Smooth muscle cell (in vitro differentiated cells): ENCODE measurements around the gene KL. TPM values are rescaled to one million over a fixed set of nuclear protein-coding genes. Genes with fewer than 3 reads are reported as not detected.

ENCODE experiments used
- DNase-seq: peaks from one replicate; lab custom pipeline; 2025; ENCODE audit not compliant: unreplicated experiment; lab: John Stamatoyannopoulos, UW
- H2AFZ ChIP-seq: fragments of 200-600 bp; sonication (generic); 2 replicates; pipeline ENCODE4 v1.6.0; 2016; ENCODE audit warnings: antibody characterized with exemption, low read depth, mild to moderate bottlenecking
- H3F3A ChIP-seq: fragments of 200-600 bp; sonication (generic); 2 replicates; pipeline ENCODE4 v1.6.0; 2017; ENCODE audit warnings: antibody characterized with exemption, low read depth
- H3K27ac ChIP-seq: fragments of 200-600 bp; sonication (generic); 2 replicates; pipeline ENCODE4 v1.5.1; 2016; ENCODE audit warnings: low read depth, mild to moderate bottlenecking
- H3K27me3 ChIP-seq: fragments of 200-600 bp; sonication (generic); 2 replicates; pipeline ENCODE4 v1.6.1; 2016; ENCODE audit warnings: low read depth, mild to moderate bottlenecking
- H3K36me3 ChIP-seq: fragments of 200-600 bp; sonication (generic); 2 replicates; pipeline ENCODE4 v1.5.1; 2016; ENCODE audit warnings: low read depth
- H3K4me1 ChIP-seq: fragments of 200-600 bp; sonication (generic); 2 replicates; pipeline ENCODE4 v1.5.1; 2016; ENCODE audit warnings: low read depth
- H3K4me2 ChIP-seq: fragments of 200-600 bp; sonication (generic); 2 replicates; pipeline ENCODE4 v1.6.0; 2016; ENCODE audit warnings: mild to moderate bottlenecking
- H3K4me3 ChIP-seq: fragments of 200-600 bp; sonication (generic); 2 replicates; pipeline ENCODE4 v1.5.1; 2016; ENCODE audit warnings: mild to moderate bottlenecking
- H3K79me2 ChIP-seq: fragments of 200-600 bp; sonication (generic); 2 replicates; pipeline ENCODE4 v1.6.0; 2016; ENCODE audit warnings: low read depth, mild to moderate bottlenecking
- H3K9ac ChIP-seq: fragments of 200-600 bp; sonication (generic); 2 replicates; pipeline ENCODE4 v1.6.0; 2016; ENCODE audit warnings: low read depth
- H3K9me3 ChIP-seq: fragments of 200-600 bp; sonication (generic); replicated peaks from 2 replicates; pipeline ENCODE4 v1.5.1; 2016; ENCODE audit warnings: low read depth
- H4K20me1 ChIP-seq: fragments of 200-600 bp; sonication (generic); 2 replicates; pipeline ENCODE4 v1.6.0; 2016; ENCODE audit warnings: low read depth
- WGBS: methylation state at CpG from one replicate; pipeline ENCODE4 v1.1.7; 2016; ENCODE audit warnings: low lambda C conversion rate; 5-methylcytosine and 5-hydroxymethylcytosine counted together
- polyA plus RNA-seq: library from polyadenylated mRNA; unstranded; fragments of >200 nt; fragmentation: Nextera tagmentation; extraction: Ambion mirVana; gene quantifications from 2 replicates; pipeline ENCODE4 v1.2.1, GENCODE V29; 2016
- total RNA-seq: library from RNA; depleted of rRNA; stranded (reverse); fragments of >200 nt; gene quantifications from 2 replicates; pipeline ENCODE4 v1.2.3, GENCODE V29; 2014
- TF ChIP-seq, protein P1 (sequence below): fragments of 200-600 bp; sonication (generic); IDR thresholded peaks from 2 replicates; pipeline ENCODE4 v1.5.1; 2017; ENCODE audit warnings: borderline replicate concordance, mild to moderate bottlenecking, antibody characterized with exemption; ENCODE audit not compliant: insufficient read depth, poor library complexity, severe bottlenecking

KL gene
- total and polyA plus RNA-seq, 2 experiments from 2014 or later = 0.49 TPM; not detected in 1

DNA sequence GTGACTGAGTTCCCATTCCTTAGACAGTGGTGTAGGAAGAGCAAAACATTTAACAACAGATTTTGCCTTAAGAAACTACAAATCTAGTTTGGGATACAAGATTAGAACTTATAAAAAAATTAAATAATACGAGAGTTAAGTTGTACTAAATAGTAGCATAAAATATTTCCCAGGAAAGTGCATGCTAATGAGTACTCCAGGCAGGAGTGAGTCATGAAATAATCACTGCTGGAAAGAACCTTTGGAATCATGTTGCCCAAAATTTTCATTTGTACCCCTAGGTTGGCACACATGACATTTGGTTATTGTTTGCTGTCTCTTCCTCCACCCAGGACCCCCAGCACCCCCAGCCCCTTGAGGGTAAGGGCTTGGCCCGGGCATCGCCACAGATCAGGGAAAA lies 26.3 kb upstream of the KL start:
- H4K20me1 ChIP-seq = no peaks in the 10 kb centered on the region
- H3K27me3 ChIP-seq = no peaks in the 10 kb centered on the region
- H3K9ac ChIP-seq = no peak overlapping the region
- DNase-seq = no peak
- no peaks in the 10 kb centered on the region for H3K79me2 ChIP-seq
- H3K27ac ChIP-seq = no peak overlapping the region
- H3F3A ChIP-seq = no peaks in the 10 kb centered on the region
- H3K4me2 ChIP-seq = no peak overlapping the region
- 89% methylated on average over 3 of the region's 3 CpGs for WGBS
- no peak overlapping the region for H2AFZ ChIP-seq
- H3K4me3 ChIP-seq = no peak overlapping the region
- TF ChIP-seq, protein P1, sequence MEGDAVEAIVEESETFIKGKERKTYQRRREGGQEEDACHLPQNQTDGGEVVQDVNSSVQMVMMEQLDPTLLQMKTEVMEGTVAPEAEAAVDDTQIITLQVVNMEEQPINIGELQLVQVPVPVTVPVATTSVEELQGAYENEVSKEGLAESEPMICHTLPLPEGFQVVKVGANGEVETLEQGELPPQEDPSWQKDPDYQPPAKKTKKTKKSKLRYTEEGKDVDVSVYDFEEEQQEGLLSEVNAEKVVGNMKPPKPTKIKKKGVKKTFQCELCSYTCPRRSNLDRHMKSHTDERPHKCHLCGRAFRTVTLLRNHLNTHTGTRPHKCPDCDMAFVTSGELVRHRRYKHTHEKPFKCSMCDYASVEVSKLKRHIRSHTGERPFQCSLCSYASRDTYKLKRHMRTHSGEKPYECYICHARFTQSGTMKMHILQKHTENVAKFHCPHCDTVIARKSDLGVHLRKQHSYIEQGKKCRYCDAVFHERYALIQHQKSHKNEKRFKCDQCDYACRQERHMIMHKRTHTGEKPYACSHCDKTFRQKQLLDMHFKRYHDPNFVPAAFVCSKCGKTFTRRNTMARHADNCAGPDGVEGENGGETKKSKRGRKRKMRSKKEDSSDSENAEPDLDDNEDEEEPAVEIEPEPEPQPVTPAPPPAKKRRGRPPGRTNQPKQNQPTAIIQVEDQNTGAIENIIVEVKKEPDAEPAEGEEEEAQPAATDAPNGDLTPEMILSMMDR = no peak
- H3K36me3 ChIP-seq = no peaks in the 10 kb centered on the region
- H3K4me1 ChIP-seq = no peaks in the 10 kb centered on the region
- H3K9me3 ChIP-seq = no peaks in the 10 kb centered on the region

DNA sequence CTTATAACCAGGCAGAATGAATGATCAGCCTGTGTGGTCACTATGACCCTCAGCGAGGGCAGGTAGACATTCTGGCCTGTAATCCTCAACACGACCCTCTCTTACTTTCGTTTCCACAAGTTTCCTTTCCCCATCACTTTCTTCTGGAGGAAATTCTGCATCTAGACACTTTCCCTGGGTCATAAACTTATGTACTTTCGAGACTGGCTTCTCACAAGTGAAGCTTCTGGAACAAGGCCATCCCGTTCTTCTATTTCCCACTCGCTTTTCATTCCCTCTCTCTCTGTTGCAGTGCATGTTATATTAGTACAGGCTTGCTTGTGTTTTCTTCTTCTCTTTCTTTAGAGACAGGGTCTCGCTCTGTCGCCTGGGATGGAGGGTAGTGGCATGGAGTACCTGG lies 23.1 kb upstream of the KL start:
- H4K20me1 ChIP-seq = no peaks in the 10 kb centered on the region
- H3K27me3 ChIP-seq = no peaks in the 10 kb centered on the region
- WGBS = 89% methylated on average over 8 of the region's 8 CpGs

DNA sequence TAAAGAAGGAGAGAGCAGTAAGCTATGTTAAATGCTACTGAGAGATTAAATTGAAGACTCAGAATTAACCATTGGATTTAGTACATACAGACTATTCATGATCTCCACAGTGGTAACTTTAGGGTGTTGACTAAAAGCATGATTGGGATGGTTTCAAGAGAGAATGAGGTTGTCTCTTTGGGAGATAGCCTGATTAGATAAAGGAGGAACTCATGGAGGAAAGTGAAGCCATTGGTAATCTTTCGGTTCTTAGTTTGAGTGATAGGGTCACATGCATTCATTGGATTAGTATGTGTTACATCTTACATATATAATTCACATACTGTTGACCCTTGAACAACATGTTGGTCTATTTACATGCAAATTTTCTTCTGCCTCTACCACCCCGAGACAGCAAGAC lies 18.8 kb upstream of the KL start:
- WGBS = 85% methylated on average over 2 of the region's 2 CpGs

More for the DNA sequence above, 23.1 kb upstream of the KL start:
- TF ChIP-seq, protein P1 = no peak
- Histone ChIP-seq H3F3A (no peaks in the 10 kb centered on the region), H3K79me2 (no peaks in the 10 kb centered on the region), H3K9me3 (no peaks in the 10 kb centered on the region), H2AFZ (no peak overlapping the region), H3K9ac (no peak overlapping the region), H3K4me1 (no peaks in the 10 kb centered on the region), H3K4me3 (no peak overlapping the region), H3K36me3 (no peaks in the 10 kb centered on the region), H3K27ac (no peak overlapping the region), H3K4me2 (no peak overlapping the region)
- DNase-seq = no peak

DNA sequence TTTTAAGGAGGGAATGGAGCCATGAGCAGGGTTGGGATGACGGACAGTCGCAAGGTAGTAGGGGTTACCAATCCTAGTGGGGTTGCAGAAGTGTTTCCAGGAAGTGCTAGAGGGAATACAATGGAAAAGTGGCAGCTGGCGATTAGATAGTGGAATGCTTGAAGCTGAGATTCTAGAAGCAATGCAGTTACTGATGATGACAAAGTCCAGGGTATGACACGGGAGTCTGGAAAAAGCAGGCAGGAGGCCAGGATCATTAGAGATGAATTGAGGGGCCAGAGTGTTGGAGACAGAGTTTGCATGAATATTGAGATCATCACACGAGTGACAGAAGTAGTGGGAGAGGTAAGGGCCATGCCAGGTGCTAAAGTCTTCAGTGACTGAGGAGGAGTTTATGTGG lies 17.3 kb upstream of the KL start:
- Histone ChIP-seq H3K79me2 (no peaks in the 10 kb centered on the region), H2AFZ (no peak overlapping the region), H4K20me1 (no peaks in the 10 kb centered on the region), H3F3A (no peaks in the 10 kb centered on the region), H3K4me3 (no peak overlapping the region), H3K36me3 (no peaks in the 10 kb centered on the region), H3K27ac (no peak overlapping the region), H3K27me3 (no peaks in the 10 kb centered on the region), H3K9me3 (no peaks in the 10 kb centered on the region), H3K4me2 (no peak overlapping the region), H3K4me1 (no peaks in the 10 kb centered on the region), H3K9ac (no peak overlapping the region)
- WGBS = 90% methylated on average over 5 of the region's 5 CpGs
- DNase-seq = no peak
- TF ChIP-seq, protein P1 = no peak

More for the DNA sequence above, 18.8 kb upstream of the KL start:
- no peak overlapping the region for H3K4me2 ChIP-seq
- H3K36me3 ChIP-seq = no peaks in the 10 kb centered on the region
- no peaks in the 10 kb centered on the region for H3K4me1 ChIP-seq
- DNase-seq = no peak
- no peaks in the 10 kb centered on the region for H3K79me2 ChIP-seq
- no peak overlapping the region for H2AFZ ChIP-seq
- TF ChIP-seq, protein P1 = no peak
- H3K9me3 ChIP-seq = no peaks in the 10 kb centered on the region
- H3K9ac ChIP-seq = no peak overlapping the region
- H3K4me3 ChIP-seq = no peak overlapping the region
- H3K27me3 ChIP-seq = no peaks in the 10 kb centered on the region
- no peaks in the 10 kb centered on the region for H3F3A ChIP-seq
- no peak overlapping the region for H3K27ac ChIP-seq
- H4K20me1 ChIP-seq = no peaks in the 10 kb centered on the region
